NCI-H2227 treated with DMSO at 0.1 percent for 48 hours (cell line): ENCODE results near the gene DHRS13.
"Not testable (repeated sequence)": the region's sequence is repeated elsewhere in the genome, so short reads cannot be mapped to it uniquely, and the experiment has no call there.

Experiments
- DNase-seq: peaks from one replicate; lab custom pipeline; 2025; lab: John Stamatoyannopoulos, UW

Gene DHRS13

GRCh38 chr17:28858801-28859355, 44.0 kb downstream of the DHRS13 start:
- no peak for DNase-seq

DNA sequence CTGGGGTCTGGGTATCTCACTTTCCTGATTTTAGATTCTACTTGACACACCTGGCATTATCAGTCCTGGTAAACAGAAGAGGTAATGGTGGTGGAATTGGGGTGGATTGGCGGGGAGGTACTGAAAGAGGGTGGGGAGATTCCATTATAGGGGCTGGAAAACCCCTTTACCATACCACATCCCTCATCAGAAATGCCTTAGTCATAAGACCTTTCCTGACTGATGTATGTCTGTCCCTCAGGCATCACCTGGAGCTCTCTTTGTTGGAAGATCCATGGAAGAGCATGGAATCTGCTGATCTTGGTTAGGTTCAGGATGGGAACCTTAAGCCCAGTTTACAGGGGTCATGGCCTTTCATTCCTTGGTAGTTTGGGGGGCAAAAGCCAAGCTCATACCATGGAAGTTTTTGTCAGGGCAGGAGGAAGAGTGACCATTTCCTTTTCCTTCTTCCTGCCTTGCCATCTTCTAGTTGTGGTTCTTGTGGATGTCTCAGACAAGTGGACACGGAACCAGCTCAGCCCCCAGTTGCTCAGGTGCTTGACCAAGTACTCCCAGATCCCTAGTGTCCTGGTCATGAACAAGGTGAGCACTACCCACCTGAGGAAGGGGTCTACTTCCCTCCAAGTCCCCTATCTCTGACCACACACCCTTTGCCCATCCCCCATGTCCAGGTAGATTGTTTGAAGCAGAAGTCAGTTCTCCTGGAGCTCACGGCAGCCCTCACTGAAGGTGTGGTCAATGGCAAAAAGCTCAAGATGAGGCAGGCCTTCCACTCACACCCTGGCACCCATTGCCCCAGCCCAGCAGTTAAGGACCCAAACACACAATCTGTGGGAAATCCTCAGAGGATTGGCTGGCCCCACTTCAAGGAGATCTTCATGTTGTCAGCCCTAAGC, 44.7 kb downstream of the DHRS13 start:
- no peak for DNase-seq

DNA sequence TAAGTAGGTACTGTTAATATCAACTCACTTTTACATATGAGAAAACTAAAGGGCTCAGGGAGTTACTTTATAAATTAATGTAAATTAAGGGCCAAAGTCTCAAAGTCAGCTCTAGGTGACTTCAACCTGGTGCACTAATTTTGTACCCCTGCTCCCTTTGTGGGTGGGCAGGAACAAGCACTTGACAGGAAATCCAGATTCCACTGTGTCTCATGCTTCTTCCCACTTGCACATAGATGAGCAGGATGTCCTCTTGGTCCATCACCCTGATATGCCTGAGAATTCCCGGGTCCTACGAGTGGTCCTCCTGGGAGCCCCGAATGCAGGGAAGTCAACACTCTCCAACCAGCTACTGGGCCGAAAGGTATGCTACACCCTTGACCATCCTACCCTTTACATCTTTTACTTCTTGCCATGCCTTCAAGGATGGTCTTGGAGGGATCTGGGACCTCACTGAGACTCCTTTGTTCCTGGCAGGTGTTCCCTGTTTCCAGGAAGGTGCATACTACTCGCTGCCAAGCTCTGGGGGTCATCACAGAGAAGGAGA, 46.8 kb downstream of the DHRS13 start:
- DNase-seq, result no peak

GRCh38 chr17:28855336-28855679, 47.6 kb downstream of the DHRS13 start:
- DNase-seq, result no peak

DNA sequence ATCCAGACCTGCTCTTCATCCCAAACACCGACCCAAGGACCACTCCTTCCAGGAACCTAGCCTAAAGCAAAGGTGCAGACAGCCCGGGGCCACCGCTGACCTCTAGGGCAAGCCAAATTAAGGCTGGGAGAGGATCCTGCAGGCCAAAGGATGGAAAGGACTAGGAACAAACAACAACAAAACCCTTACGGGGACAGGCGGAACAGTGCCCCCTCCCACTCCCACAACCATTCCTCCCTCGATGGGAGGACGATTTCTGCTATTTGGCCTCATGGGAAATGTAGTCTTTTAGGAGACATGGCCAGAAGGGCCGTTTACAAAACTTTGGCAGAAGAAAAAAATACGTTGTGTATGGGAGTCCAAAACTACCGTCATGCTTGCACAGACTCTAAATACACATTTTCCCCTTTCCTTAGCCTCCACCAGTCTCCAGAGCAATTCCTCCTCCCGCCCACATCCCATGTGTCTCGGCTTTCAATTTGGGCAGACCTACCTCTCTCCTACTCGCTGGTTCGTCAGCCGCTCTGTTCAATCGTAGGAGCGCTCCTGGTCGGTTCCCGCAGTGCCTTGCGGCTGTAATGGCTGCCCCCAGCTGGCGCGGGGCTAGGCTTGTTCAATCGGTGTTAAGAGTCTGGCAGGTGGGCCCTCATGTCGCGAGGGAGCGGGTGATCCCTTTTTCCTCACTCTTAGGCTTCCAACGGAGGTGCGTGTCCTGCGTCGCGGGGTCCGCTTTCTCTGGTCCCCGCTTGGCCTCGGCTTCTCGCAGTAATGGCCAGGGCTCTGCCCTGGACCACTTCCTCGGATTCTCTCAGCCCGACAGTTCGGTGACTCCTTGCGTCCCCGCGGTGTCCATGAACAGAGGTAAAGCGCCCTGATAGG, 48.2 kb downstream of the DHRS13 start, which contains the start of gene ERAL1:
TSS of gene ERAL1 (plus strand) at position 560 of the 879 bp plus-strand sequence. CDS start at position 579, 19 bp downstream.
- peak; percentile 93 for DNase-seq

DNA sequence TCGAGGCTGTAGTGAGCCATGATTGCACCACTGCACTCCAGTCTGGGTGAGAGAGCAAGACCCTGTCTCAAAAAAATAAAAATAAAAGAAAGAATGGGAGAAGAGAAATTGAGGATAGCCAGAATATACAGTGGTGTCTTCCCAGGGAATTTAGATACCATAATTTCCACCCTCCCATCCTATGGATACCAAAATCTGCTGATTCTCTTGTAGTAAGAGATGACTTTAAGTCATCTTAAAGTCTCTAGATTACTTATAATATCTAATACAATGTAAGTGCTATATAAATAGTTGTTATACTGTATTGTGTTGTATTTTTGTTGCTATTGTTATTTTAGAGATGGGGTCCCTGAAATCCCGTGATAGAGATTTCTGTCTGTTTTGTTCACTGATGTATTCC, 49.6 kb downstream of the DHRS13 start:
- no peak for DNase-seq

DNA sequence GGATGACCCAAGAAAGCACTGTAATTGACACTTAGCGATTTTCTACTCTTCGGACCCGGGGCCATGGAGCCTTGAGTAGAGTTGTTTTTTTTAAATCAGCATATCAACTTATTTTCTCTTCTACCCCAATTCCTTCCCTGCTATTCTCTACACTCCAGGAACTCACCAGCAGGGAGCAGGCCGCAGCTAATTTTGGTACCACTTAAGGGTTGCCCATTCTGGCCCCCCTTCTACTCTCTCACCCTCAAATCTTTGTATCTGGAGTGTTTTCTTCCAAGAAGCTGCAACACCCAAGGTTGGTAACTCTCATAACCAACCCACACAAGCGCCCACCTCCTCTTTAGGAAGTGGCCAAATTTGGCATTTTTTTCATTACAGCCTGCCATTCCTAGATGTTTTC, 53.6 kb downstream of the DHRS13 start:
- no peak for DNase-seq

DNA sequence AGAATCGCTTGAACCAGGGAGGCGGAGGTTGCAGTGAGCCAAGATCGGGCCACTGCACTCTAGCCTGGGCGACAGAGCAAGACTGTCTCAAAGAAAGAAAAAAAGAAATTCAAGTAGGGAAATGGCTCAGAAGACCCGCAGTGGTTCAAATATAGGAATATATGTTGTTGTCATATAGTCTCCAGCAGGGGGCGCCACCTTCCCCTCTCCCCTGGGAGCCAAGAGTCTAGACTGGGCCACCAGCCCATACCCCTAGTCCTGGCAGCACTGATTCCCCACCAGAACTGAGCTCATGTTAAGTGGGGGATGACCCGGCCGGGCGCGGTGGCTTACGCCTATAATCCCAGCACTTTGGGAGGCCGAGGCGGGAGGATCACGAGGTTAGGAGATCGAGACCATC, 54.2 kb downstream of the DHRS13 start:
- not testable (repeated sequence) for DNase-seq
